Right lobe of liver (tissue), 6 donors: ENCODE measurements around the gene OR2J2. TPM values are rescaled to one million over a fixed set of nuclear protein-coding genes. Genes with fewer than 3 reads are reported as not detected.
A peak's percentile ranks its signal among the peaks of the same experiment; 100 is the strongest.
"Not testable (repeated sequence)": the region's sequence is repeated elsewhere in the genome, so short reads cannot be mapped to it uniquely, and the experiment has no call there.

Experiments used
- ATAC-seq, 4 donors: fragments of 200-7000 bp; cut with Tn5 transposase; one replicate each; pipeline ENCODE4 v1.9.1; 2020; ENCODE audit warnings: mild to moderate bottlenecking in 4 of 4, moderate library complexity in 4 of 4
- DNase-seq, 3 donors: peaks; one replicate each; pipeline ENCODE4 v3.0.0-alpha.2; 2020
- H3K27ac ChIP-seq, 3 donors: fragments of 200-600 bp; one replicate each; pipeline ENCODE4 v1.8.0; 2022
- H3K27me3 ChIP-seq, 2 donors: fragments of 200-600 bp; one replicate each; pipeline ENCODE4 v1.8.0; 2022
- H3K36me3 ChIP-seq, 4 donors: fragments of 200-600 bp; sonication (generic) in 1 of 4; one replicate each; pipeline versions ENCODE4 v1.5.1 to v1.8.0; 2017 to 2022; ENCODE audit warnings: control low read depth in 1 of 4
- H3K4me1 ChIP-seq, 4 donors: fragments of 200-600 bp; sonication (generic) in 1 of 4; one replicate each; pipeline versions ENCODE4 v1.5.1 to v1.8.0; 2017 to 2022; ENCODE audit warnings: control low read depth in 1 of 4
- H3K4me3 ChIP-seq, 3 donors: fragments of 200-600 bp; one replicate each; pipeline ENCODE4 v1.8.0; 2022
- H3K9me3 ChIP-seq, 4 donors: fragments of 200-600 bp; sonication (generic) in 1 of 4; one replicate each; pipeline versions ENCODE4 v1.5.1 to v1.8.0; 2017 to 2022; ENCODE audit warnings: control low read depth in 1 of 4
- CTCF ChIP-seq, 4 donors: fragments of 200-600 bp in 3 of 4; fragments of 450-650 bp in 1 of 4; IDR thresholded peaks; one replicate each; pipeline versions ENCODE4 v1.5.1 to v1.8.0; 2016 to 2022; ENCODE audit warnings: antibody characterized with exemption in 4 of 4, mild to moderate bottlenecking in 2 of 4
- POLR2A ChIP-seq: fragments of 450-650 bp; IDR thresholded peaks from one replicate; pipeline ENCODE4 v1.6.1; 2017; ENCODE audit warnings: antibody characterized with exemption, mild to moderate bottlenecking
- WGBS: methylation state at CpG from one replicate; pipeline ENCODE4 v1.1.6; 2018; ENCODE audit warnings: low coverage, low lambda C conversion rate; ENCODE audit not compliant: insufficient coverage; ENCODE audit errors: missing lambda C conversion rate; 5-methylcytosine and 5-hydroxymethylcytosine counted together
- intact Hi-C, 2 donors: fragments of 100-400 bp; cut with DNase I; formaldehyde crosslinking; loops; one replicate each; pipeline versions ENCODE4 v1.11.2 to v1.14.1; 2022
- total RNA-seq, 6 experiments: library from RNA; depleted of rRNA in 2 of 6; stranded (reverse); fragments of >200 nt in 2 of 6; fragmentation: NEBNext Ultra II Directional in 3 of 6; extraction: Animal tissue kit (Norgen Biotek cat#: 25700) in 3 of 6; gene quantifications; one replicate each; pipeline versions ENCODE4 v1.1.0 to v1.2.4, GENCODE V29; 2016 to 2023
- donor health status: DM: no; HTN: yes; CAD: no.
- donor health status: DM: no; HTN: no; CAD: no.
- donor health status: DM: no; HTN: no; CAD: no.
- donor health status: DM: no; HTN: yes; CAD: no.
- donor health status: DM: no; HTN: yes; CAD: no.

The OR2J2 gene
- total RNA-seq, 6 experiments from 2014 or later, result not detected

- H3K27ac ChIP-seq, result no peak overlapping the region
- intact Hi-C loops, result no loop called here
- WGBS, result 23% methylated on average over 1 of the region's 1 CpG
- H3K27me3 ChIP-seq, result no peaks in the 10 kb centered on the region
- ATAC-seq, result no peak
- TF ChIP-seq CTCF (IDR thresholded peaks at IDR 0.05), result no peak
- no peak for TF ChIP-seq POLR2A
- DNase-seq, result no peak
- no peaks in the 10 kb centered on the region for H3K4me1 ChIP-seq
- no peaks in the 10 kb centered on the region for H3K36me3 ChIP-seq
- H3K9me3 ChIP-seq, result no peaks in the 10 kb centered on the region
- no peak overlapping the region for H3K4me3 ChIP-seq
Observed at GRCh38 chr6:29153083-29153482, 17.6 kb upstream of the OR2J2 start.

GRCh38 chr6:29155182-29155581 lies 15.5 kb upstream of the OR2J2 start:
- WGBS, result 30% methylated on average over 1 of the region's 1 CpG
- intact Hi-C loops, H3K9me3 ChIP-seq, H3K4me1 ChIP-seq, H3K36me3 ChIP-seq, H3K27me3 ChIP-seq, H3K4me3 ChIP-seq, H3K27ac ChIP-seq, ATAC-seq, DNase-seq: not testable (repeated sequence)

- H3K36me3 ChIP-seq, H3K4me1 ChIP-seq, H3K27me3 ChIP-seq, H3K27ac ChIP-seq, DNase-seq, H3K4me3 ChIP-seq, H3K9me3 ChIP-seq, intact Hi-C loops, ATAC-seq: not testable (repeated sequence)
- 93% methylated on average over 3 of the region's 29 CpGs for WGBS
Observed at GRCh38 chr6:29159922-29160321, 10.8 kb upstream of the OR2J2 start.

GRCh38 chr6:29165571-29165970 lies 5.1 kb upstream of the OR2J2 start:
- peak in 1 of 4 donors; percentile 25 for ATAC-seq
- H3K36me3 ChIP-seq, H3K27ac ChIP-seq, H3K9me3 ChIP-seq, H3K4me1 ChIP-seq, H3K4me3 ChIP-seq, H3K27me3 ChIP-seq, intact Hi-C loops, DNase-seq: not testable (repeated sequence)
- 50% methylated on average over 1 of the region's 28 CpGs for WGBS

GRCh38 chr6:29171736-29172135 lies 1.0 kb downstream of the OR2J2 start:
- DNase-seq (no peak), ATAC-seq (no peak)
- intact Hi-C loops, result no loop called here
- Histone ChIP-seq H3K4me1 (no peaks in the 10 kb centered on the region), H3K4me3 (no peak overlapping the region), H3K27me3 (no peaks in the 10 kb centered on the region), H3K9me3 (no peaks in the 10 kb centered on the region), H3K36me3 (no peaks in the 10 kb centered on the region), H3K27ac (no peak overlapping the region)
- 45% methylated on average over 1 of the region's 1 CpG for WGBS
- TF ChIP-seq CTCF (IDR thresholded peaks at IDR 0.05) (no peak), POLR2A (no peak)

GRCh38 chr6:29183594-29183993 lies 12.9 kb downstream of the OR2J2 start:
- intact Hi-C loops, result no loop called here
- Histone ChIP-seq H3K27me3 (no peaks in the 10 kb centered on the region), H3K4me1 (no peaks in the 10 kb centered on the region), H3K4me3 (no peak overlapping the region), H3K9me3 (no peaks in the 10 kb centered on the region), H3K27ac (no peak overlapping the region), H3K36me3 (no peaks in the 10 kb centered on the region)
- DNase-seq (no peak), ATAC-seq (no peak)
- WGBS, result 57% methylated on average over 1 of the region's 1 CpG
- TF ChIP-seq CTCF (IDR thresholded peaks at IDR 0.05), result no peak
- no peak for TF ChIP-seq POLR2A

GRCh38 chr6:29188659-29189058 lies 18.0 kb downstream of the OR2J2 start:
- ATAC-seq, intact Hi-C loops: not testable (repeated sequence)

More at GRCh38 chr6:29188659-29189058, 18.0 kb downstream of the OR2J2 start:
- not testable (repeated sequence) for H3K27ac ChIP-seq, H3K4me3 ChIP-seq, DNase-seq, H3K9me3 ChIP-seq, H3K4me1 ChIP-seq, H3K36me3 ChIP-seq, H3K27me3 ChIP-seq
- WGBS, result 31% methylated on average over 1 of the region's 1 CpG
